HepG2 (cell line): ENCODE data around the gene CLP1.
"Not testable (repeated sequence)": the region's sequence is repeated elsewhere in the genome, so short reads cannot be mapped to it uniquely, and the experiment has no call there.

Experiments used
- CEBPB ChIP-seq: IDR thresholded peaks from 2 replicates; pipeline ENCODE4 v1.6.1; 2011; ENCODE audit warnings: low read depth, low read length, improper control_type of control experiment, borderline replicate concordance
- CTCF ChIP-seq: sonication (generic); formaldehyde crosslinking; IDR thresholded peaks from 2 replicates; pipeline ENCODE4 v1.5.0; 2020; ENCODE audit warnings: mild to moderate bottlenecking, missing genetic modification reagents, moderate library complexity
- EP300 ChIP-seq, 3 experiments: sonication (generic) in 1 of 3; formaldehyde crosslinking in 1 of 3; IDR thresholded peaks; 2 replicates each; pipeline versions ENCODE4 v1.5.1 to v1.6.1; 2011 to 2020; ENCODE audit warnings: low read depth in 2 of 3, low read length in 2 of 3, borderline replicate concordance in 1 of 3, improper control_type of control experiment in 1 of 3, mild to moderate bottlenecking in 1 of 3, missing genetic modification reagents in 1 of 3, moderate library complexity in 1 of 3
- KLF6 ChIP-seq: IDR thresholded peaks from 2 replicates; pipeline ENCODE4 v1.8.0; 2016; ENCODE audit warnings: missing biosample characterization, missing genetic modification reagents
- PRMT3 ChIP-seq: sonication (generic); formaldehyde crosslinking; IDR thresholded peaks from 2 replicates; pipeline ENCODE4 v1.8.1; 2022; ENCODE audit warnings: low read depth, mild to moderate bottlenecking, moderate library complexity, missing genetic modification reagents, borderline replicate concordance
- RNF2 ChIP-seq: fragments of 450-650 bp; conservative IDR thresholded peaks from 2 replicates; pipeline ENCODE4 v1.6.1; 2016; ENCODE audit warnings: low read depth
- ZFP1 ChIP-seq: IDR thresholded peaks from 2 replicates; pipeline ENCODE4 v1.6.1; 2016
- ZIK1 ChIP-seq: sonication (generic); formaldehyde crosslinking; IDR thresholded peaks from 2 replicates; pipeline ENCODE4 v1.5.0; 2020; ENCODE audit warnings: mild to moderate bottlenecking, low read depth, missing genetic modification reagents, borderline replicate concordance
- ZNF121 ChIP-seq: sonication (generic); formaldehyde crosslinking; IDR thresholded peaks from 2 replicates; pipeline ENCODE4 v1.5.0; 2020; ENCODE audit warnings: mild to moderate bottlenecking, missing genetic modification reagents

GRCh38 chr11:57705432-57705831 lies 47.9 kb downstream of the CLP1 start:
- not testable (repeated sequence) for TF ChIP-seq ZIK1 (CRISPR knock-in tag); ZNF121 (CRISPR knock-in tag); ZFP1 (CRISPR knock-in tag); CTCF (CRISPR knock-in tag); PRMT3 (CRISPR knock-in tag); KLF6; EP300 (IDR thresholded peaks at IDR 0.05; ENCODE audit: low read depth in 2 of 2, low read length in 2 of 2); EP300 (CRISPR knock-in tag; IDR thresholded peaks at IDR 0.05; ENCODE audit: borderline replicate concordance); RNF2; CEBPB
